Measurements from ENCODE around the gene GPR26.

GPR26 gene

GRCh38 chr10:123687758-123688157, 21.6 kb downstream of the GPR26 start:
- DNase-seq (ENCODE audit: low read depth), result no peak
- TF ChIP-seq, protein P1, sequence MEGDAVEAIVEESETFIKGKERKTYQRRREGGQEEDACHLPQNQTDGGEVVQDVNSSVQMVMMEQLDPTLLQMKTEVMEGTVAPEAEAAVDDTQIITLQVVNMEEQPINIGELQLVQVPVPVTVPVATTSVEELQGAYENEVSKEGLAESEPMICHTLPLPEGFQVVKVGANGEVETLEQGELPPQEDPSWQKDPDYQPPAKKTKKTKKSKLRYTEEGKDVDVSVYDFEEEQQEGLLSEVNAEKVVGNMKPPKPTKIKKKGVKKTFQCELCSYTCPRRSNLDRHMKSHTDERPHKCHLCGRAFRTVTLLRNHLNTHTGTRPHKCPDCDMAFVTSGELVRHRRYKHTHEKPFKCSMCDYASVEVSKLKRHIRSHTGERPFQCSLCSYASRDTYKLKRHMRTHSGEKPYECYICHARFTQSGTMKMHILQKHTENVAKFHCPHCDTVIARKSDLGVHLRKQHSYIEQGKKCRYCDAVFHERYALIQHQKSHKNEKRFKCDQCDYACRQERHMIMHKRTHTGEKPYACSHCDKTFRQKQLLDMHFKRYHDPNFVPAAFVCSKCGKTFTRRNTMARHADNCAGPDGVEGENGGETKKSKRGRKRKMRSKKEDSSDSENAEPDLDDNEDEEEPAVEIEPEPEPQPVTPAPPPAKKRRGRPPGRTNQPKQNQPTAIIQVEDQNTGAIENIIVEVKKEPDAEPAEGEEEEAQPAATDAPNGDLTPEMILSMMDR (IDR thresholded peaks at IDR 0.05; ENCODE audit: control insufficient read depth, insufficient read depth, low read depth, low read length, missing control alignments), result peak; percentile 11
- no peak overlapping the region for H3K4me3 ChIP-seq (ENCODE audit: control insufficient read depth, low read depth, low read length)

DNA sequence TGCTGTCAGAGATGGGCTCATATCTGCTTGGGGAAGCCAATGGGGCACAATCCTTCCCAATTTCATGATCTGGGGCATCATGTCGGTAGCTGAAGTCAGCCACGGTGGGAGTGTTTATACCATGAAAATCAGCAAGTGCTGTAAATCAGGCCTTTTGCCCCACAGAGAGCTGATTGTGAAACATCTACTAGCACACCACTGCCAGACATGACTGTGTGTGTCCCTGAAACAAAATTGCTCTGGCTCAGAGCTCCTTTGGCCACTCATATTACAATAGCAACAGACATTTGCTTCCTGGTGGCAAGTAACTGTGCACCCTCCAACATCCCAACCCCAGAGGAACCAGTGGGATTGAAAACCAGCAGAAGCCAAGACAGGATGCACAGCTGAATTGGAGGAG, 23.7 kb downstream of the GPR26 start:
- DNase-seq (ENCODE audit: low read depth), result no peak
- no peak overlapping the region for H3K4me3 ChIP-seq (ENCODE audit: control insufficient read depth, low read depth, low read length)
- TF ChIP-seq, protein P1 (IDR thresholded peaks at IDR 0.05; ENCODE audit: control insufficient read depth, insufficient read depth, low read depth, low read length, missing control alignments), result no peak

DNA sequence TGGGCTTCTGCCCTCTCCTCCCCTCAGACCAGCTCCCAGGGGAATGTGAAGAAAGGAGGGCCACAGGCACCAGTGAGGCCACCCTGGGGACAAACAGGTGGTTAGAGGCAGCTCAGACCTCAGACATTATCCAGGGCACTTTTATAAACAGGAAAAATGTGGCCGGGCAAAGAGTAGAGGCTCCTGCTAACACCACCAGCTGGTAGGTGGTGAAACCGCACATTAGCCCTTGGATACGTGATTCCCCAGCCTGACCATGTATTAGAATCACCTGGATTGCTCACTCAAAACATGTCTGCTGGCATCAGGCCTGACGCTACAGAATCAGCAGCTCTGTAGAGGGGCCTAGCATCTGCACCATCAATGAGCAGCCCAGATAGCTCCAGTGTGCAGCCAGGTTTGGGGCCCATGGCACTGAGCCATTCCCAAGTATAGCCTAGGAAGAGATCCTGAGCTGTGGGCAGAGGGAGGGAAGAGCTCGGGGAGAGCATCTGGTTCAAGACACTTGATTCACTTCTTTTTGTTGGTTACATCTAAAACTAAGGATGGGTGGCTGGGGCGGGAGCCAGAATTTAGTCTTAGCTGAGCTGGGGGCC, 37.1 kb downstream of the GPR26 start:
- TF ChIP-seq, protein P1 (IDR thresholded peaks at IDR 0.05; ENCODE audit: control insufficient read depth, insufficient read depth, low read depth, low read length, missing control alignments), result no peak
- no peak overlapping the region for H3K4me3 ChIP-seq (ENCODE audit: control insufficient read depth, low read depth, low read length)

DNA sequence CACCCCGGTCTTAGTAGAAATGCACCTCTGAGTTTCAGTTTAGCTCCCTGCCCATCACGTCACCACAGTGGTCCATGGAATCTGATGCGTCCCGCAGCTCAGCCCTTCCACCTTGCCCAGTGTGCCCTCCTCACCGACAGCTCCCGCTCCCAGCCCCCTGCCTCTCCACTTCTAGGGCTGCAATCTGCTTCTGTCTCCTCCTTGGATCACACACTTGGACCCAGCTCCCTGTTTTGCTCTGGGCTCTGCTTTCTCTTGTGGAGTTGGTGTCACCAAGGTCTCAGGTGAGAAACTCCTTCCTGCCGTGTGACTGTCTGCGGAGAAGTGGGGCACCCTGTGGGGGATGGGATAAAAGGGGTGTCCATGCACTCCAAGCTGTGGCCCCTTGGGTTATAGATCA, 37.9 kb downstream of the GPR26 start:
- TF ChIP-seq, protein P1 (IDR thresholded peaks at IDR 0.05; ENCODE audit: control insufficient read depth, insufficient read depth, low read depth, low read length, missing control alignments), result no peak
- no peak for DNase-seq (ENCODE audit: low read depth)
- H3K4me3 ChIP-seq (ENCODE audit: control insufficient read depth, low read depth, low read length), result no peak overlapping the region

More for the DNA sequence above, 37.1 kb downstream of the GPR26 start:
- no peak for DNase-seq (ENCODE audit: low read depth)

GRCh38 chr10:123704812-123705211, 38.7 kb downstream of the GPR26 start:
- TF ChIP-seq, protein P1 (IDR thresholded peaks at IDR 0.05; ENCODE audit: control insufficient read depth, insufficient read depth, low read depth, low read length, missing control alignments), result no peak
- DNase-seq (ENCODE audit: low read depth), result no peak
- H3K4me3 ChIP-seq (ENCODE audit: control insufficient read depth, low read depth, low read length), result no peak overlapping the region

- TF ChIP-seq, protein P1 (IDR thresholded peaks at IDR 0.05; ENCODE audit: control insufficient read depth, insufficient read depth, low read depth, low read length, missing control alignments), result no peak
- H3K4me3 ChIP-seq (ENCODE audit: control insufficient read depth, low read depth, low read length), result no peak overlapping the region
- no peak for DNase-seq (ENCODE audit: low read depth)
Measured at GRCh38 chr10:123706236-123706635, 40.1 kb downstream of the GPR26 start.
